Measurements from ENCODE around the gene NDNF. TPM values are rescaled to one million over a fixed set of nuclear protein-coding genes. Genes with fewer than 3 reads are reported as not detected.

NDNF gene
- total RNA-seq, 3 donors from 2014 or later: 2.2 to 5.1 (median 2.6) TPM

GRCh38 chr4:121014544-121014943, 57.8 kb downstream of the NDNF start:
- no peaks in the 10 kb centered on the region for H3K9me3 ChIP-seq
- no peak for TF ChIP-seq POLR2AphosphoS5 (IDR thresholded peaks at IDR 0.05)
- no peak for TF ChIP-seq CTCF (IDR thresholded peaks at IDR 0.05)
- TF ChIP-seq POLR2A (IDR thresholded peaks at IDR 0.05): no peak
- H3K27ac ChIP-seq: no peak overlapping the region
- H3K36me3 ChIP-seq: no peaks in the 10 kb centered on the region
- intact Hi-C loops (cut with DNase I; ENCODE audit: low total_unique reads): no loop called here
- H3K27me3 ChIP-seq: no peaks in the 10 kb centered on the region
- H3K4me3 ChIP-seq: no peak overlapping the region
- no peaks in the 10 kb centered on the region for H3K4me1 ChIP-seq
- DNase-seq (ENCODE audit: low spot score in 2 of 2): no peak

GRCh38 chr4:121011780-121012340, 60.5 kb downstream of the NDNF start:
- no peak overlapping the region for H3K27ac ChIP-seq
- DNase-seq (ENCODE audit: low spot score in 2 of 2): no peak
- no peaks in the 10 kb centered on the region for H3K4me1 ChIP-seq
- TF ChIP-seq POLR2A (IDR thresholded peaks at IDR 0.05): no peak
- no peak for TF ChIP-seq CTCF (IDR thresholded peaks at IDR 0.05)
- TF ChIP-seq POLR2AphosphoS5 (IDR thresholded peaks at IDR 0.05): no peak
- intact Hi-C loops (cut with DNase I; ENCODE audit: low total_unique reads): no loop called here
- H3K9me3 ChIP-seq: no peaks in the 10 kb centered on the region
- no peak overlapping the region for H3K4me3 ChIP-seq
- H3K36me3 ChIP-seq: no peaks in the 10 kb centered on the region
- H3K27me3 ChIP-seq: no peaks in the 10 kb centered on the region

- H3K27me3 ChIP-seq: no peaks in the 10 kb centered on the region
- no peak overlapping the region for H3K27ac ChIP-seq
- no peak overlapping the region for H3K4me3 ChIP-seq
- intact Hi-C loops (cut with DNase I; ENCODE audit: low total_unique reads): no loop called here
- no peaks in the 10 kb centered on the region for H3K4me1 ChIP-seq
- DNase-seq (ENCODE audit: low spot score in 2 of 2): no peak
- no peaks in the 10 kb centered on the region for H3K9me3 ChIP-seq
- H3K36me3 ChIP-seq: no peaks in the 10 kb centered on the region
- TF ChIP-seq POLR2A (IDR thresholded peaks at IDR 0.05) (no peak), POLR2AphosphoS5 (IDR thresholded peaks at IDR 0.05) (no peak), CTCF (IDR thresholded peaks at IDR 0.05) (no peak)
These were observed 61.2 kb downstream of the NDNF start for GRCh38 chr4:121011138-121011537.

GRCh38 chr4:121009578-121010478, 62.5 kb downstream of the NDNF start:
- H3K4me1 ChIP-seq: no peaks in the 10 kb centered on the region
- no peak for TF ChIP-seq CTCF (IDR thresholded peaks at IDR 0.05)
- no peak for TF ChIP-seq POLR2AphosphoS5 (IDR thresholded peaks at IDR 0.05)
- no peak for TF ChIP-seq POLR2A (IDR thresholded peaks at IDR 0.05)
- H3K36me3 ChIP-seq: no peaks in the 10 kb centered on the region
- no peak overlapping the region for H3K27ac ChIP-seq
- no peaks in the 10 kb centered on the region for H3K27me3 ChIP-seq
- no peak overlapping the region for H3K4me3 ChIP-seq
- intact Hi-C loops (cut with DNase I; ENCODE audit: low total_unique reads): no loop called here
- H3K9me3 ChIP-seq: no peaks in the 10 kb centered on the region
- DNase-seq (ENCODE audit: low spot score in 2 of 2): no peak

GRCh38 chr4:121007660-121008059, 64.7 kb downstream of the NDNF start:
- no peak overlapping the region for H3K27ac ChIP-seq
- intact Hi-C loops (cut with DNase I; ENCODE audit: low total_unique reads): no loop called here

More at GRCh38 chr4:121007660-121008059, 64.7 kb downstream of the NDNF start:
- no peak for TF ChIP-seq CTCF (IDR thresholded peaks at IDR 0.05)
- TF ChIP-seq POLR2AphosphoS5 (IDR thresholded peaks at IDR 0.05): no peak
- TF ChIP-seq POLR2A (IDR thresholded peaks at IDR 0.05): no peak
- Histone ChIP-seq H3K4me1 (no peaks in the 10 kb centered on the region), H3K9me3 (no peaks in the 10 kb centered on the region), H3K27me3 (no peaks in the 10 kb centered on the region), H3K4me3 (no peak overlapping the region), H3K36me3 (no peaks in the 10 kb centered on the region)
- DNase-seq (ENCODE audit: low spot score in 2 of 2): no peak
